GM19455 (cell line): ENCODE data around the gene IL33.
"Not testable (repeated sequence)": the region's sequence is repeated elsewhere in the genome, so short reads cannot be mapped to it uniquely, and the experiment has no call there.

Experiments used
- ATAC-seq: cut with Tn5 transposase; IDR thresholded peaks from one replicate; pipeline ENCODE4 v1.9.1; 2021; ENCODE audit not compliant: unreplicated experiment

Gene IL33

GRCh38 chr9:6215562-6215961, at the start of gene IL33:
Gene IL33, plus strand, starts transcription at chr9:6215807. Its CDS starts 25,888 bp downstream, at chr9:6241695.
- ATAC-seq, result no peak

GRCh38 chr9:6171667-6172066, 43.9 kb upstream of the IL33 start:
- ATAC-seq, result no peak

GRCh38 chr9:6173914-6174313, 41.7 kb upstream of the IL33 start:
- no peak for ATAC-seq

GRCh38 chr9:6182549-6183226, 32.9 kb upstream of the IL33 start:
- not testable (repeated sequence) for ATAC-seq

- no peak for ATAC-seq
These were observed 32.4 kb upstream of the IL33 start for GRCh38 chr9:6183227-6183551.

- no peak for ATAC-seq
These were observed 32.0 kb upstream of the IL33 start for GRCh38 chr9:6183627-6184026.

- peak; percentile 95 for ATAC-seq
These were observed 30.6 kb upstream of the IL33 start for GRCh38 chr9:6184749-6185645.

- no peak for ATAC-seq
These were observed 28.9 kb upstream of the IL33 start for GRCh38 chr9:6186691-6187090.

GRCh38 chr9:6187272-6187671, 28.3 kb upstream of the IL33 start:
- no peak for ATAC-seq

- no peak for ATAC-seq
These were observed 27.1 kb upstream of the IL33 start for GRCh38 chr9:6188466-6188865.

- no peak for ATAC-seq
These were observed 26.7 kb upstream of the IL33 start for GRCh38 chr9:6188906-6189305.

GRCh38 chr9:6194934-6195333, 20.7 kb upstream of the IL33 start:
- ATAC-seq, result no peak

- ATAC-seq, result no peak
These were observed 19.8 kb upstream of the IL33 start for GRCh38 chr9:6195714-6196360.

- ATAC-seq, result no peak
These were observed 18.3 kb upstream of the IL33 start for GRCh38 chr9:6197330-6197729.

GRCh38 chr9:6198251-6198650, 17.4 kb upstream of the IL33 start:
- ATAC-seq, result no peak

- ATAC-seq, result no peak
These were observed 16.0 kb upstream of the IL33 start for GRCh38 chr9:6199596-6199995.

- no peak for ATAC-seq
These were observed 14.8 kb upstream of the IL33 start for GRCh38 chr9:6200761-6201160.

- no peak for ATAC-seq
These were observed 5.6 kb upstream of the IL33 start for GRCh38 chr9:6209966-6210365.

- ATAC-seq, result no peak
These were observed 2.8 kb upstream of the IL33 start for GRCh38 chr9:6212722-6213375.

GRCh38 chr9:6214434-6214833, 1.2 kb upstream of the IL33 start:
- no peak for ATAC-seq

- ATAC-seq, result no peak
These were observed 704 bp upstream of the IL33 start for GRCh38 chr9:6214903-6215302.
